ENCODE measurements around the gene TRIM8. TPM values are rescaled to one million over a fixed set of nuclear protein-coding genes. Genes with fewer than 3 reads are reported as not detected.

Gene TRIM8
- total RNA-seq, 1 donor from 2014 or later: 137 TPM

GRCh38 chr10:102701796-102702195 lies 57.5 kb downstream of the TRIM8 start:
- no peak for DNase-seq (ENCODE audit: low spot score)

DNA sequence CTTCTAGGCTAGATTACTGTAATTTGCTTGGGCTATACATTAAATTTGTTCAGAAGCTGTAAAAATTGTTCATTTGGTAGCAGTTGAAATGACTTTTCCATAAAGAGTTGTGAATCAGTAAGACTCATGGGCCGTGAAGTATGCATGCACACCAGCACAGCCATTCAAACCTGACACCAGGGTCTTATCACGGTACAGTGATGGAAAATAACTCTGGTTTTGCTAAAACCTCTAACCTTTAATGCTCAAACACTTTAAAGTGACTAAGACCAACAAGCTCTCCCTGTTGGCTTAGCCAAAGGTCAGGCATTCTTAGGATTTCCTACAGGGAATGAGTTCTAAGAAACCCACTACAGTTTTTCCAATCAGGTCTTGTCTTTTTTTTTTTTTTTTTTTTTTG lies 58.5 kb downstream of the TRIM8 start:
- no peak for DNase-seq (ENCODE audit: low spot score)

DNA sequence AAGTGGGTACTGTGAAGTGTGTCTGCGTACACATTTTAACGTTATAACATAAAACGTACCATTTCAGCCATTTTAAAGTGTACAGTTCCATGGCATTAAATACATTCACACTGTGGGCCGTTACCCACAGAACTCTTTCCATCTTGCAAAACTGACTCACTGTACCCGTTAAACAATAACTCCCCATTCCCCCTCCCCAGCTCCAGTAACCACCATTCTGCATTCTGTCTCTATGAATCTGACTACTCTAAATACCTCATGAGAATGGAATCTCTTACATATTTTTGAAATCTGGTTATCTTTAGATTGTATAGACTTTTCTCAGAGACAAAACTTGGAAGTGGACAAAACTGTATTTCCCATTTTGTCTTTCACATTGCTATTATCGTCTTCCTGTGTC lies 60.6 kb downstream of the TRIM8 start:
- DNase-seq (ENCODE audit: low spot score): no peak

- DNase-seq (ENCODE audit: low spot score): no peak
Measured at GRCh38 chr10:102705531-102705930, 61.3 kb downstream of the TRIM8 start.

Other genes starting within 250 kb of the TRIM8 start
- gene NFKB2, start 248.8 kb upstream of the TRIM8 start, total RNA-seq: 33.0 TPM
- gene PSD, start 225.7 kb upstream of the TRIM8 start, total RNA-seq: 5.1 TPM
- gene FBXL15, start 223.6 kb upstream of the TRIM8 start, total RNA-seq: 8.7 TPM
- gene CUEDC2, start 211.9 kb upstream of the TRIM8 start, total RNA-seq: 51.9 TPM
- gene C10orf95, start 192.9 kb upstream of the TRIM8 start, total RNA-seq: 1.5 TPM
- 87.1 TPM for gene ACTR1A, start 141.8 kb upstream of the TRIM8 start, total RNA-seq
- gene SUFU, start 140.5 kb upstream of the TRIM8 start, total RNA-seq: 25.5 TPM
- 11.2 TPM for gene ARL3, start 69.9 kb downstream of the TRIM8 start, total RNA-seq
- 28.3 TPM for gene SFXN2, start 70.2 kb downstream of the TRIM8 start, total RNA-seq
- 55.2 TPM for gene WBP1L, start 99.5 kb downstream of the TRIM8 start, total RNA-seq
- gene CYP17A1, start 192.9 kb downstream of the TRIM8 start, total RNA-seq: 1.1 TPM
- gene BORCS7, start 209.8 kb downstream of the TRIM8 start, total RNA-seq: 22.5 TPM
- 0.29 TPM for gene AS3MT, start 225.0 kb downstream of the TRIM8 start, total RNA-seq